PC-9 (cell line): ENCODE data around the gene TMC2. TPM values are rescaled to one million over a fixed set of nuclear protein-coding genes. Genes with fewer than 3 reads are reported as not detected.

Experiments
- BruUV-seq: library from RNA; stranded (reverse); fragments of 400-500 nt; replicated peaks from 2 replicates; lab custom pipeline; 2021; lab: Mats Ljungman, UMichigan
- CTCF ChIA-PET: fragments of 300-600 bp; sonication (Branson Sonifier 250); formaldehyde crosslinking; loops from one replicate; lab custom pipeline; 2022; ENCODE audit warnings: antibody characterized with exemption; lab: Charles Lee
- POLR2A ChIA-PET: fragments of 300-600 bp; sonication (Branson Sonifier 250); formaldehyde crosslinking; loops from one replicate; lab custom pipeline; 2022; ENCODE audit warnings: antibody characterized with exemption; ENCODE audit not compliant: unreplicated experiment; lab: Charles Lee
- DNase-seq, 2 experiments: peaks; one replicate each; pipeline versions ENCODE4 v3.0.0 to v3.0.0-alpha.2; 2015 to 2022; ENCODE audit warnings: mixed read lengths in 1 of 2
- H2AFZ ChIP-seq: fragments of 200-600 bp; sonication (generic); 2 replicates; pipeline ENCODE4 v1.8.1; 2017; ENCODE audit warnings: antibody characterized with exemption
- H3F3A ChIP-seq: fragments of 200-600 bp; sonication (generic); 2 replicates; pipeline ENCODE4 v1.8.1; 2017; ENCODE audit warnings: antibody characterized with exemption, mild to moderate bottlenecking, low read depth; ENCODE audit not compliant: insufficient read depth
- H3K27ac ChIP-seq: fragments of 200-600 bp; sonication (generic); 2 replicates; pipeline ENCODE4 v1.6.1; 2016; ENCODE audit warnings: mixed run types
- H3K27me3 ChIP-seq: fragments of 200-600 bp; sonication (generic); 2 replicates; pipeline ENCODE4 v1.6.1; 2016; ENCODE audit warnings: low read depth, mixed run types; ENCODE audit not compliant: insufficient read depth
- H3K36me3 ChIP-seq: fragments of 200-600 bp; sonication (generic); 2 replicates; pipeline ENCODE4 v1.6.1; 2016; ENCODE audit warnings: low read depth, mixed run types
- H3K4me1 ChIP-seq: fragments of 200-600 bp; sonication (generic); replicated peaks from 2 replicates; pipeline ENCODE4 v1.6.1; 2016; ENCODE audit warnings: mixed run types; ENCODE audit not compliant: insufficient read depth
- H3K4me2 ChIP-seq: fragments of 200-600 bp; sonication (generic); 2 replicates; pipeline ENCODE4 v1.6.1; 2017; ENCODE audit warnings: mixed run types
- H3K4me3 ChIP-seq: fragments of 200-600 bp; sonication (generic); 2 replicates; pipeline ENCODE4 v1.6.1; 2016; ENCODE audit warnings: mixed run types
- H3K79me2 ChIP-seq: fragments of 200-600 bp; sonication (generic); 2 replicates; pipeline ENCODE4 v1.6.1; 2017; ENCODE audit warnings: low read depth, mixed run types
- H3K9me2 ChIP-seq: fragments of 200-600 bp; sonication (generic); 2 replicates; pipeline ENCODE4 v1.8.1; 2017; ENCODE audit warnings: mild to moderate bottlenecking; ENCODE audit not compliant: insufficient read depth
- H3K9me3 ChIP-seq: fragments of 200-600 bp; sonication (generic); 2 replicates; pipeline ENCODE4 v1.8.1; 2016; ENCODE audit warnings: low read depth; ENCODE audit not compliant: insufficient read depth
- H4K20me1 ChIP-seq: fragments of 200-600 bp; sonication (generic); 2 replicates; pipeline ENCODE4 v1.8.1; 2017; ENCODE audit not compliant: insufficient read depth
- EZH2 ChIP-seq: fragments of 200-600 bp; sonication (generic); IDR thresholded peaks from 2 replicates; pipeline ENCODE4 v1.8.0; 2017; ENCODE audit warnings: antibody characterized with exemption, low read depth
- intact Hi-C: fragments of 100-400 bp; cut with micrococcal nuclease; formaldehyde crosslinking; loops from one replicate; pipeline ENCODE4 v1.10.0; 2022; ENCODE audit not compliant: unreplicated experiment
- total RNA-seq: library from RNA; stranded (reverse); gene quantifications from 2 replicates; pipeline ENCODE4 v1.2.3, GENCODE V29; 2021
- TF ChIP-seq, protein P1 (sequence below): fragments of 200-600 bp; sonication (generic); conservative IDR thresholded peaks from 2 replicates; pipeline ENCODE4 v1.6.1; 2017; ENCODE audit warnings: mixed run types, antibody characterized with exemption, mild to moderate bottlenecking, moderate library complexity

TMC2 gene
- total RNA-seq, 1 experiment from 2014 or later = not detected

DNA sequence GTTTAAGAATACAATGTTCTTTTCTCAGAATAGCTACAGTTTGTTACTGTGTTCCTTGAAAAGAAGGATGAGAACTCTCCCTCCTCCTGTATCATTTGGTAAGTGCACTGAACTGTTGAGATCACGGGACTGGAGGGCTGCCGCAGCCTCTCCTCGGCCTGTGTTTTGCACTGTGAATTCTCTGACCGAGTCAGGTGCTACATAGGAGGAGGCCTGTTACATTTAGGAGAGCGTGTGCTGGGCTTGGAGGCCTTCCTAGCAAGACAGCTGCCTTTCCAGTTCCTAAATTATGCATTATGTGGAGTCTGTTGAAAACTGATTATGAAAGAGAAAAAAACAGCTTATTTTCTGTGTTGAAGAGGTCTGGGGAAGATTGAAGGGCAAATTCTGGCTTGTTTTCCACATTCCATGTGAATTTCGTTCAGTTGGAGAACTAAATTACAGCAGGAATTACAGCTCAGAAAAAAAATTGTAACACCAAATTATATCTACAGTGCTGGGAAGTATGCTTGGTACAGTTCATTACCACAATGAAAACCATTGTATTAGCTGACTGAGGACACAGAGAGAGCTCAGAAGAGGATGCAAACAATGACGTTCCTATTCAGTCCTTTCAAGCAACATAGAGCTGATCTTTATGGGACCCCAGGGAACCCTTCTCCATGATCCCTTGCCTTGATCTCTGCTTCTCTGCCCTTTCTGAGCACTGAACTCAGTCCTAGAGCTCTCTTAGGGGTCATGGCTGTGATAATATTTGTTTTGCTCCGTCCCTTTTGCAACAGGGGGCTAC, 2.8 kb downstream of the TMC2 start:
- H3K27me3 ChIP-seq = peaks cover 89% of the 10 kb centered on the region
- H3K9me2 ChIP-seq = no peaks in the 10 kb centered on the region
- no peak overlapping the region for H2AFZ ChIP-seq
- no peak overlapping the region for H3K27ac ChIP-seq
- H3K9me3 ChIP-seq = no peaks in the 10 kb centered on the region
- H4K20me1 ChIP-seq = no peaks in the 10 kb centered on the region
- 0 out of 2 replicates have a peak, but pooled peaks cover 1% of the 10 kb centered on the region for H3F3A ChIP-seq
- no peaks in the 10 kb centered on the region for H3K79me2 ChIP-seq
- intact Hi-C loops = no loop called here
- TF ChIP-seq, protein P1, sequence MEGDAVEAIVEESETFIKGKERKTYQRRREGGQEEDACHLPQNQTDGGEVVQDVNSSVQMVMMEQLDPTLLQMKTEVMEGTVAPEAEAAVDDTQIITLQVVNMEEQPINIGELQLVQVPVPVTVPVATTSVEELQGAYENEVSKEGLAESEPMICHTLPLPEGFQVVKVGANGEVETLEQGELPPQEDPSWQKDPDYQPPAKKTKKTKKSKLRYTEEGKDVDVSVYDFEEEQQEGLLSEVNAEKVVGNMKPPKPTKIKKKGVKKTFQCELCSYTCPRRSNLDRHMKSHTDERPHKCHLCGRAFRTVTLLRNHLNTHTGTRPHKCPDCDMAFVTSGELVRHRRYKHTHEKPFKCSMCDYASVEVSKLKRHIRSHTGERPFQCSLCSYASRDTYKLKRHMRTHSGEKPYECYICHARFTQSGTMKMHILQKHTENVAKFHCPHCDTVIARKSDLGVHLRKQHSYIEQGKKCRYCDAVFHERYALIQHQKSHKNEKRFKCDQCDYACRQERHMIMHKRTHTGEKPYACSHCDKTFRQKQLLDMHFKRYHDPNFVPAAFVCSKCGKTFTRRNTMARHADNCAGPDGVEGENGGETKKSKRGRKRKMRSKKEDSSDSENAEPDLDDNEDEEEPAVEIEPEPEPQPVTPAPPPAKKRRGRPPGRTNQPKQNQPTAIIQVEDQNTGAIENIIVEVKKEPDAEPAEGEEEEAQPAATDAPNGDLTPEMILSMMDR = no peak
- TF ChIP-seq EZH2 = no peak
- no peak overlapping the region for H3K4me2 ChIP-seq
- H3K36me3 ChIP-seq = no peaks in the 10 kb centered on the region
- 0 out of 2 replicates have a peak, but pooled peaks cover 1% of the 10 kb centered on the region for H3K4me1 ChIP-seq
- ChIA-PET POLR2A (no interaction called here), CTCF (no interaction called here)
- no peak for DNase-seq
- no TSS peak for BruUV-seq
- no peak overlapping the region for H3K4me3 ChIP-seq

DNA sequence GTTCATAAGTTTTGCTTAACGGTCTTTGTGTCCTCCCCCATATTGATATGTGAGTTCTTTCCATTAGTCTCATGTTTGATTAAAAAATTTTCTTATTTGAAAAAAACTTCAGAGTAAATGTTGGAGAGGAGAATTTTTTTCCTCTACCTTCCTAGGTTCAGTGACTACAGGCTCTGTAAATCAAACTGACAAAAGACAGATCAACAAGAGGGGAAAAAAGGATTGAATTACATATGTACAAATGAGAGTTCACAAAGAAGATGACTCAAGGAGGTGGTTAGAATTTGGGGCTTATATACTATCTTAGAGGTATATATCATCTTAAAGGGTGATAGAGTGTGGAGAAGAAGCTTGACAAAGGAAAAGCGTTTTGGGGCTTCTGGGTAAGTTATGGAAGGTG, 5.6 kb downstream of the TMC2 start:
- no peak overlapping the region for H3K4me3 ChIP-seq
- CTCF ChIA-PET = interaction anchor here (0.6 kb wide), 1 partner anchor 13 kb away, joined by 4 read pairs; no protein-coding TSS in a partner anchor
- no peak overlapping the region for H3K4me2 ChIP-seq
- intact Hi-C loops = no loop called here
- TF ChIP-seq EZH2 = no peak
- TF ChIP-seq, protein P1 = no peak
- H3K27ac ChIP-seq = no peak overlapping the region
- peaks cover 87% of the 10 kb centered on the region for H3K27me3 ChIP-seq
- H3K9me3 ChIP-seq = no peaks in the 10 kb centered on the region
- no peaks in the 10 kb centered on the region for H3K9me2 ChIP-seq
- H3K4me1 ChIP-seq = 0 out of 2 replicates have a peak, but pooled peaks cover 5% of the 10 kb centered on the region
- H3K79me2 ChIP-seq = no peaks in the 10 kb centered on the region
- H4K20me1 ChIP-seq = no peaks in the 10 kb centered on the region
- 0 out of 2 replicates have a peak, but pooled peaks cover 5% of the 10 kb centered on the region for H3F3A ChIP-seq
- BruUV-seq = no TSS peak
- no peak overlapping the region for H2AFZ ChIP-seq
- DNase-seq = no peak
- no peaks in the 10 kb centered on the region for H3K36me3 ChIP-seq
- POLR2A ChIA-PET = interaction anchor here (0.7 kb wide), 1 partner anchor 56 kb away, joined by 7 read pairs; no protein-coding TSS in a partner anchor

- no peaks in the 10 kb centered on the region for H3K9me2 ChIP-seq
- H4K20me1 ChIP-seq = no peaks in the 10 kb centered on the region
- TF ChIP-seq EZH2 = no peak
- TF ChIP-seq, protein P1 = no peak
- H3K36me3 ChIP-seq = no peaks in the 10 kb centered on the region
- H3K79me2 ChIP-seq = no peaks in the 10 kb centered on the region
- no peak for DNase-seq
- intact Hi-C loops = no loop called here
- POLR2A ChIA-PET = no interaction called here
- H3K27me3 ChIP-seq = peaks cover 87% of the 10 kb centered on the region
- no peaks in the 10 kb centered on the region for H3K9me3 ChIP-seq
- no TSS peak for BruUV-seq
- H3F3A ChIP-seq = 0 out of 2 replicates have a peak, but pooled peaks cover 5% of the 10 kb centered on the region
- H3K4me1 ChIP-seq = 0 out of 2 replicates have a peak, but pooled peaks cover 5% of the 10 kb centered on the region
- no peak overlapping the region for H3K4me2 ChIP-seq
- CTCF ChIA-PET = no interaction called here
- no peak overlapping the region for H3K4me3 ChIP-seq
- H2AFZ ChIP-seq = no peak overlapping the region
- no peak overlapping the region for H3K27ac ChIP-seq
These were observed 6.0 kb downstream of the TMC2 start for GRCh38 chr20:2542361-2542760.
